H1 (cell line): ENCODE data around the gene OAT. TPM values are rescaled to one million over a fixed set of nuclear protein-coding genes. Genes with fewer than 3 reads are reported as not detected.

Experiments
- CTCF ChIA-PET: fragments of 300-600 bp; sonication (Branson Sonifier 250); formaldehyde crosslinking; loops from one replicate; lab custom pipeline; 2021; ENCODE audit not compliant: partially characterized antibody; lab: Charles Lee
- POLR2A ChIA-PET: fragments of 300-600 bp; sonication (Branson Sonifier 250); formaldehyde crosslinking; loops from one replicate; lab custom pipeline; 2021; ENCODE audit warnings: inconsistent platforms; ENCODE audit not compliant: partially characterized antibody; lab: Charles Lee
- DNase-seq, 2 experiments: peaks; one replicate each; pipeline versions ENCODE4 v3.0.0 to v3.0.0-alpha.2; 2010 to 2022; ENCODE audit warnings: low spot score in 2 of 2, low read depth in 1 of 2, mixed read lengths in 1 of 2
- FAIRE-seq: peaks from 2 replicates; lab custom pipeline; 2011; peaks lifted over from hg19 to GRCh38; lab: Jason Lieb, UNC
- H2AFZ ChIP-seq: 2 replicates; pipeline ENCODE4 v1.8.1; 2012; ENCODE audit warnings: low read length, inconsistent platforms
- H2AK5ac ChIP-seq: 2 replicates; pipeline ENCODE4 v1.6.1; 2013; ENCODE audit warnings: low read depth, low read length
- H2BK120ac ChIP-seq: replicated peaks from 2 replicates; pipeline ENCODE3; 2013; ENCODE audit warnings: low read depth, low read length, inconsistent platforms
- H2BK12ac ChIP-seq: 2 replicates; pipeline ENCODE4 v1.6.1; 2013; ENCODE audit warnings: low read depth, low read length
- H2BK15ac ChIP-seq: 2 replicates; pipeline ENCODE4 v1.6.1; 2013; ENCODE audit warnings: low read length
- H2BK20ac ChIP-seq: 2 replicates; pipeline ENCODE4 v1.6.1; 2013; ENCODE audit warnings: low read length
- H2BK5ac ChIP-seq: 2 replicates; pipeline ENCODE4 v1.6.1; 2013; ENCODE audit warnings: low read depth, low read length
- H3K14ac ChIP-seq: 2 replicates; pipeline ENCODE4 v1.6.1; 2013; ENCODE audit warnings: inconsistent platforms; ENCODE audit not compliant: insufficient read length
- H3K18ac ChIP-seq: 2 replicates; pipeline ENCODE4 v1.6.1; 2013; ENCODE audit warnings: low read length; ENCODE audit errors: extremely low read depth
- H3K23ac ChIP-seq: 2 replicates; pipeline ENCODE4 v1.6.1; 2013; ENCODE audit warnings: inconsistent platforms; ENCODE audit not compliant: insufficient read length
- H3K23me2 ChIP-seq: 2 replicates; pipeline ENCODE4 v1.6.1; 2013; ENCODE audit warnings: low read depth, low read length
- H3K27ac ChIP-seq: 2 replicates; pipeline ENCODE4 v1.6.1; 2011; ENCODE audit warnings: low read depth, low read length, inconsistent platforms
- H3K27me3 ChIP-seq, 4 experiments: replicated peaks in 1 of 4; 1 replicate in 1 of 4; 2 replicates in 3 of 4; pipeline versions ENCODE4 v1.6.1 to v1.8.1; 2011 to 2013; ENCODE audit warnings: low read length in 3 of 4, mild to moderate bottlenecking in 3 of 4, inconsistent platforms in 2 of 4, mixed read lengths in 2 of 4, moderate library complexity in 1 of 4; ENCODE audit not compliant: control insufficient read depth in 3 of 4, insufficient read depth in 3 of 4; ENCODE audit errors: extremely low read depth in 1 of 4
- H3K36me3 ChIP-seq, 4 experiments: 2 replicates each; pipeline versions ENCODE4 v1.6.1 to v1.8.1; 2011 to 2013; ENCODE audit warnings: mild to moderate bottlenecking in 4 of 4, low read length in 3 of 4, moderate library complexity in 2 of 4, control low read depth in 1 of 4, inconsistent platforms in 1 of 4; ENCODE audit not compliant: insufficient read depth in 4 of 4, control insufficient read depth in 2 of 4
- H3K4ac ChIP-seq: replicated peaks from 2 replicates; pipeline ENCODE3; 2013; ENCODE audit warnings: low read length, low read depth, mixed read lengths, inconsistent platforms; ENCODE audit not compliant: insufficient read length
- H3K4me1 ChIP-seq, 4 experiments: replicated peaks in 1 of 4; 1 replicate in 1 of 4; 2 replicates in 3 of 4; pipeline versions ENCODE4 v1.6.1 to v1.8.1; 2011 to 2013; ENCODE audit warnings: low read length in 3 of 4, inconsistent platforms in 2 of 4, mixed read lengths in 1 of 4; ENCODE audit not compliant: insufficient read depth in 4 of 4, control insufficient read depth in 3 of 4
- H3K4me2 ChIP-seq, 2 experiments: 2 replicates each; pipeline versions ENCODE4 v1.6.1 to v1.8.1; 2011 to 2013; ENCODE audit warnings: low read depth in 2 of 2, low read length in 2 of 2, control low read depth in 1 of 2, inconsistent platforms in 1 of 2, mild to moderate bottlenecking in 1 of 2; ENCODE audit not compliant: insufficient read depth in 1 of 2
- H3K4me3 ChIP-seq, 4 experiments: fragments of 200-600, 300-600 bp in 1 of 4; sonication (generic), shearing (Covaris generic), sonication (Bioruptor Twin) in 1 of 4; 2 replicates each; pipeline versions ENCODE4 v1.5.1 to v1.8.1; 2011 to 2016; ENCODE audit warnings: low read length in 4 of 4, low read depth in 3 of 4, control low read depth in 2 of 4, inconsistent platforms in 2 of 4, mild to moderate bottlenecking in 2 of 4, mixed read lengths in 1 of 4, moderate library complexity in 1 of 4; ENCODE audit not compliant: insufficient read depth in 2 of 4; ENCODE audit errors: extremely low read depth in 1 of 4
- H3K56ac ChIP-seq: replicated peaks from 2 replicates; pipeline ENCODE3; 2013; ENCODE audit warnings: low read depth, mild to moderate bottlenecking, mixed read lengths, low read length, inconsistent platforms; ENCODE audit not compliant: insufficient read length
- H3K79me1 ChIP-seq: 2 replicates; pipeline ENCODE4 v1.6.1; 2013; ENCODE audit warnings: low read depth, low read length, control low read depth
- H3K79me2 ChIP-seq, 2 experiments: 2 replicates each; pipeline versions ENCODE4 v1.6.1 to v1.8.1; 2012 to 2013; ENCODE audit warnings: low read length in 2 of 2, mild to moderate bottlenecking in 2 of 2, inconsistent platforms in 1 of 2; ENCODE audit not compliant: insufficient read depth in 2 of 2, control insufficient read depth in 1 of 2
- H3K9ac ChIP-seq, 4 experiments: replicated peaks in 1 of 4; 1 replicate in 1 of 4; 2 replicates in 3 of 4; pipeline versions ENCODE4 v1.6.1 to v1.8.1; 2011 to 2013; ENCODE audit warnings: low read depth in 3 of 4, low read length in 3 of 4, control low read depth in 2 of 4, mild to moderate bottlenecking in 2 of 4, moderate library complexity in 2 of 4, inconsistent platforms in 1 of 4; ENCODE audit errors: extremely low read depth in 1 of 4
- H3K9me3 ChIP-seq, 2 experiments: 2 replicates each; pipeline versions ENCODE4 v1.6.1 to v1.8.1; 2012 to 2013; ENCODE audit warnings: mild to moderate bottlenecking in 2 of 2, moderate library complexity in 2 of 2, control low read depth in 1 of 2, inconsistent platforms in 1 of 2, low read depth in 1 of 2, low read length in 1 of 2, mixed read lengths in 1 of 2; ENCODE audit not compliant: insufficient read depth in 2 of 2
- H4K20me1 ChIP-seq, 2 experiments: replicated peaks in 1 of 2; 2 replicates each; pipeline versions ENCODE3 to v1.8.1; 2011 to 2013; ENCODE audit warnings: inconsistent platforms in 2 of 2, low read length in 2 of 2, mild to moderate bottlenecking in 1 of 2; ENCODE audit not compliant: insufficient read depth in 2 of 2, control insufficient read depth in 1 of 2
- H4K5ac ChIP-seq: 2 replicates; pipeline ENCODE4 v1.6.1; 2013; ENCODE audit warnings: low read length, low read depth, mixed read lengths, inconsistent platforms; ENCODE audit not compliant: insufficient read length
- H4K8ac ChIP-seq: 2 replicates; pipeline ENCODE4 v1.8.0; 2013; ENCODE audit warnings: mild to moderate bottlenecking, moderate library complexity, low read length, inconsistent platforms; ENCODE audit not compliant: insufficient read depth; ENCODE audit errors: extremely low read depth
- H4K91ac ChIP-seq: replicated peaks from 2 replicates; pipeline ENCODE3; 2013; ENCODE audit warnings: low read length, mixed read lengths, inconsistent platforms; ENCODE audit not compliant: insufficient read length
- CBX8 ChIP-seq: fragments of 300-800, 300-1000 bp; sonication (generic); IDR thresholded peaks from 2 replicates; pipeline ENCODE4 v1.7.1; 2016; ENCODE audit warnings: low read depth, low read length, borderline replicate concordance
- CTBP2 ChIP-seq: IDR thresholded peaks from 2 replicates; pipeline ENCODE4 v1.7.0; 2011; ENCODE audit warnings: borderline replicate concordance, mild to moderate bottlenecking, moderate library complexity, mixed read lengths, low read length; ENCODE audit not compliant: insufficient read depth, insufficient read length
- POU5F1 ChIP-seq: IDR thresholded peaks from 2 replicates; pipeline ENCODE4 v1.6.1; 2011; ENCODE audit warnings: low read depth, mild to moderate bottlenecking, low read length, moderate library complexity
- TAF1 ChIP-seq: IDR thresholded peaks from 2 replicates; pipeline ENCODE4 v1.6.1; 2011; ENCODE audit warnings: mild to moderate bottlenecking, low read depth, low read length
- TBP ChIP-seq: IDR thresholded peaks from 2 replicates; pipeline ENCODE4 v1.6.1; 2011; ENCODE audit warnings: low read depth, low read length, improper control_type of control experiment
- ZNF274 ChIP-seq: IDR thresholded peaks from 2 replicates; pipeline ENCODE4 v1.7.0; 2012; ENCODE audit warnings: low read length, borderline replicate concordance; ENCODE audit errors: extremely low read depth
- WGBS, 2 experiments: shearing (Covaris generic) in 1 of 2; methylation state at CpG; one replicate each; pipeline versions ENCODE4 v1.1.6 to v1.1.7; 2013 to 2015; ENCODE audit warnings: low lambda C conversion rate in 2 of 2, mixed read lengths in 2 of 2, inconsistent platforms in 1 of 2, low coverage in 1 of 2, missing lambda C conversion rate in 1 of 2; ENCODE audit not compliant: insufficient replicate concordance in 2 of 2, insufficient coverage in 1 of 2, insufficient read length in 1 of 2; ENCODE audit errors: extremely low coverage in 1 of 2, missing lambda C conversion rate in 1 of 2; 5-methylcytosine and 5-hydroxymethylcytosine counted together
- long read RNA-seq, 2 experiments: library from RNA in 1 of 2; library from capped mRNA in 1 of 2; stranded (forward); transcript quantifications; one replicate each; pipeline ENCODE4 v2.0.0, GENCODE V29; 2021; ENCODE audit warnings: inconsistent platforms in 1 of 2
- polyA minus RNA-seq, 3 experiments: library from RNA; depleted of rRNA, polyadenylated mRNA; stranded (reverse); fragments of >200 nt; gene quantifications; 1 replicate in 2 of 3; 2 replicates in 1 of 3; pipeline ENCODE4 v1.2.3, GENCODE V29; 2011
- polyA plus RNA-seq, 7 experiments: library from polyadenylated mRNA; depleted of rRNA in 3 of 7; stranded (reverse) in 5 of 7; unstranded in 2 of 7; fragments of >200 nt in 5 of 7; fragments of 200-250 nt in 2 of 7; gene quantifications; 1 replicate in 5 of 7; 2 replicates in 1 of 7; 4 replicates in 1 of 7; pipeline versions ENCODE4 v1.2.1 to v1.2.3, GENCODE V29; 2011 to 2013; ENCODE audit warnings: missing spikeins in 2 of 7, mixed read lengths in 2 of 7
- total RNA-seq: library from RNA; stranded (reverse); fragmentation: NEBNext Ultra II Directional; extraction: Animal tissue kit (Norgen Biotek cat#: 25700); gene quantifications from 2 replicates; pipeline ENCODE4 v1.2.1, GENCODE V29; 2021

The OAT gene
- 121 TPM in 2 replicates for total RNA-seq
- 40.3 and 67.8 TPM in 2 replicates for polyA plus RNA-seq (2011; rRNA removed)
- 78.9 TPM for polyA plus RNA-seq (2011; cell fraction: cytosol; rRNA removed)
- polyA plus RNA-seq (2011; cell fraction: nucleus; rRNA removed) = 33.9 TPM
- 69.7 to 96.8 TPM (median 81.5 TPM) in 4 replicates for polyA plus RNA-seq (2012, experiment 1 of 2)
- polyA plus RNA-seq (2012, experiment 2 of 2) = 10.6 TPM
- 57.5 TPM for polyA plus RNA-seq (2013, experiment 1 of 2)
- polyA plus RNA-seq (2013, experiment 2 of 2) = 54.5 TPM
- polyA minus RNA-seq (2011; rRNA and poly(A)+ RNA removed) = 65.2 and 99.5 TPM in 2 replicates
- polyA minus RNA-seq (2011; cell fraction: cytosol; rRNA and poly(A)+ RNA removed) = 42.3 TPM
- polyA minus RNA-seq (2011; cell fraction: nucleus; rRNA and poly(A)+ RNA removed) = 33.1 TPM
- long read RNA-seq, experiment 1, transcript OAT-203 (4 exons, 751 nt) = minor isoform, 5 of 102 reads
- long read RNA-seq, experiment 1, transcript OAT-201 (10 exons, 2,048 nt) = major isoform, 37 of 102 reads
- long read RNA-seq, experiment 1, partial matches to known transcripts = 39 of 102 reads
- long read RNA-seq, experiment 1, other reads (novel, unspliced or antisense) = 19 of 102 reads
- long read RNA-seq, experiment 2, transcript OAT-201 (10 exons, 2,048 nt) = major isoform, 139 of 185 reads
- long read RNA-seq, experiment 2, partial matches to known transcripts = 23 of 185 reads
- long read RNA-seq, experiment 2, other reads (novel, unspliced or antisense) = 19 of 185 reads

GRCh38 chr10:124418726-124419501 is at the start of gene OAT:
OAT (minus strand) TSS chr10:124418923; CDS start chr10:124412171, 6,752 bp downstream.
- Histone ChIP-seq H3K56ac (peak within 1 kb of the TSS; percentile 33), H3K23ac (no peak within 1 kb of the TSS), H3K4me3 (peak within 1 kb of the TSS; percentile 58 to 79 (median 62)), H2BK20ac (0 out of 2 replicates have a peak within 1 kb of the TSS, but pooled peaks have one; percentile 48), H2BK5ac (peak within 1 kb of the TSS; percentile 87; the same call in 1 of the 2 replicates), H2BK120ac (peak within 1 kb of the TSS; percentile 81), H2AFZ (peak within 1 kb of the TSS; percentile 51; the same call in 1 of the 2 replicates), H3K27me3 (peaks cover 0 to 2% (median 0%) of the 10 kb centered on the region in 4 experiments; a peak in 1 of 7 replicates), H3K27ac (no peak within 1 kb of the TSS; the same call in 1 of the 2 replicates), H3K36me3 (no peaks in the 10 kb centered on the region; a peak in 1 of 8 replicates), H3K9me3 (no peaks in the 10 kb centered on the region), H3K4me2 (peak within 1 kb of the TSS; percentile 56 to 80), H3K4me1 (peaks cover 2 to 5% (median 4%) of the 10 kb centered on the region in 4 experiments; a peak in 5 of 7 replicates), H3K23me2 (peaks cover 7% of the 10 kb centered on the region; the same call in 1 of the 2 replicates), H4K5ac (no peak within 1 kb of the TSS), H4K91ac (peak within 1 kb of the TSS; percentile 93), H4K8ac (peak within 1 kb of the TSS; percentile 22; the same call in 1 of the 2 replicates), H3K18ac (no peak within 1 kb of the TSS; the same call in 1 of the 2 replicates), H2BK15ac (peak within 1 kb of the TSS; percentile 72), H4K20me1 (peaks cover 0 to 5% of the 10 kb centered on the region in 2 experiments), H3K14ac (no peak within 1 kb of the TSS), H3K4ac (peak within 1 kb of the TSS; percentile 57), H3K79me2 (peaks cover 0 to 37% of the 10 kb centered on the region in 2 experiments; a peak in 3 of 4 replicates), H3K9ac (peak within 1 kb of the TSS in 2 of 4 experiments; percentile 8 to 35; a peak in 3 of 7 replicates), H2AK5ac (peak within 1 kb of the TSS; percentile 70; the same call in 1 of the 2 replicates), H2BK12ac (peak within 1 kb of the TSS; percentile 90), H3K79me1 (no peaks in the 10 kb centered on the region)
- WGBS, 2 experiments = 1% methylated on average over 51 of the region's 70 CpGs; no CpG with 5 or more reads in 1 of the 2 experiments
- POLR2A ChIA-PET = interaction anchor here (0.5 to 4.7 kb wide), 29 partner anchors 9 to 348 kb away, joined by 3 to 43 read pairs (median 4); partner anchors contain the start of genes LHPP and NKX1-2
- FAIRE-seq = no peak
- CTCF ChIA-PET = interaction anchor here (0.6 to 2.7 kb wide), 12 partner anchors 8 to 424 kb away, joined by 3 to 9 read pairs (median 4); no protein-coding TSS in a partner anchor
- peak; percentile 95 to 97 for DNase-seq
- no peak for TF ChIP-seq CBX8
- TF ChIP-seq TBP = peak; percentile 97
- peak; percentile 89 for TF ChIP-seq TAF1
- no peak for TF ChIP-seq CTBP2
- no peak for TF ChIP-seq ZNF274
- no peak for TF ChIP-seq POU5F1
